MM.1S (cell line): ENCODE measurements around the gene KIAA1755.
"Not testable (repeated sequence)": the region's sequence is repeated elsewhere in the genome, so short reads cannot be mapped to it uniquely, and the experiment has no call there.

Experiments
- DNase-seq: peaks from one replicate; pipeline ENCODE4 v3.0.0-alpha.2; 2015
- H2AFZ ChIP-seq: fragments of 300-600 bp; sonication (generic); 2 replicates; pipeline ENCODE4 v1.6.0; 2016; ENCODE audit warnings: antibody characterized with exemption, low read length
- H3F3A ChIP-seq: fragments of 300-600 bp; sonication (generic); 2 replicates; pipeline ENCODE4 v1.6.1; 2016; ENCODE audit warnings: mild to moderate bottlenecking, antibody characterized with exemption, low read length, moderate library complexity, mixed read lengths; ENCODE audit not compliant: insufficient read depth
- H3K27ac ChIP-seq: fragments of 300-600 bp; sonication (generic); 2 replicates; pipeline ENCODE4 v1.5.1; 2016; ENCODE audit warnings: mild to moderate bottlenecking, low read length
- H3K27me3 ChIP-seq: fragments of 300-600 bp; sonication (generic); replicated peaks from 2 replicates; pipeline ENCODE4 v1.6.0; 2016; ENCODE audit warnings: low read length; ENCODE audit not compliant: insufficient read depth
- H3K36me3 ChIP-seq: fragments of 300-600 bp; sonication (generic); replicated peaks from 2 replicates; pipeline ENCODE4 v1.6.1; 2016; ENCODE audit warnings: mild to moderate bottlenecking, low read length, mixed read lengths; ENCODE audit not compliant: insufficient read depth
- H3K4me1 ChIP-seq: fragments of 300-600 bp; sonication (generic); 2 replicates; pipeline ENCODE4 v1.6.1; 2016; ENCODE audit warnings: low read length, mixed read lengths
- H3K4me2 ChIP-seq: fragments of 300-600 bp; sonication (generic); 2 replicates; pipeline ENCODE4 v1.6.0; 2016; ENCODE audit warnings: low read depth, low read length
- H3K4me3 ChIP-seq: fragments of 300-600 bp; sonication (generic); 2 replicates; pipeline ENCODE4 v1.5.1; 2016; ENCODE audit warnings: low read length, mixed read lengths
- H3K79me2 ChIP-seq: fragments of 300-600 bp; sonication (generic); 2 replicates; pipeline ENCODE4 v1.6.1; 2016; ENCODE audit warnings: mixed run types, low read length, mixed read lengths
- H3K9ac ChIP-seq: fragments of 300-600 bp; sonication (generic); 2 replicates; pipeline ENCODE4 v1.6.1; 2016; ENCODE audit warnings: low read length, mixed read lengths
- H3K9me2 ChIP-seq: fragments of 300-600 bp; sonication (generic); replicated peaks from 2 replicates; pipeline ENCODE4 v1.6.1; 2016; ENCODE audit warnings: mild to moderate bottlenecking, low read length, mixed read lengths; ENCODE audit not compliant: insufficient read depth
- H3K9me3 ChIP-seq: fragments of 300-600 bp; sonication (generic); replicated peaks from 2 replicates; pipeline ENCODE4 v1.6.1; 2016; ENCODE audit warnings: mild to moderate bottlenecking, low read length, mixed read lengths; ENCODE audit not compliant: insufficient read depth
- H4K20me1 ChIP-seq: fragments of 300-600 bp; sonication (generic); 2 replicates; pipeline ENCODE4 v1.6.1; 2016; ENCODE audit warnings: mild to moderate bottlenecking, low read length, moderate library complexity, mixed read lengths; ENCODE audit not compliant: insufficient read depth
- CTCF ChIP-seq: fragments of 300-600 bp; sonication (generic); IDR thresholded peaks from 2 replicates; pipeline ENCODE4 v1.5.1; 2016; ENCODE audit warnings: antibody characterized with exemption, low read length, mixed read lengths
- EZH2 ChIP-seq: fragments of 300-600 bp; sonication (generic); optimal IDR thresholded peaks from 2 replicates; pipeline ENCODE3; 2017; ENCODE audit warnings: low read depth, mild to moderate bottlenecking, antibody characterized with exemption, low read length, mixed read lengths
- EZH2phosphoT487 ChIP-seq: fragments of 300-600 bp; sonication (generic); IDR thresholded peaks from 2 replicates; pipeline ENCODE4 v1.6.1; 2018; ENCODE audit warnings: antibody characterized with exemption, low read length

KIAA1755 gene

GRCh38 chr20:38255393-38255792 is 5.1 kb downstream of the KIAA1755 start:
- DNase-seq, result no peak

GRCh38 chr20:38254621-38255020 is 5.9 kb downstream of the KIAA1755 start:
- H3K4me3 ChIP-seq, H3K9me2 ChIP-seq, H3K4me1 ChIP-seq, H3K4me2 ChIP-seq, DNase-seq, H3K27ac ChIP-seq, H2AFZ ChIP-seq, H3K79me2 ChIP-seq, H3K27me3 ChIP-seq, H3K9ac ChIP-seq, H3K36me3 ChIP-seq, H3K9me3 ChIP-seq, H4K20me1 ChIP-seq, H3F3A ChIP-seq: not testable (repeated sequence)

More at GRCh38 chr20:38255393-38255792, 5.1 kb downstream of the KIAA1755 start:
- Histone ChIP-seq H3K27me3 (no peaks in the 10 kb centered on the region), H3K79me2 (no peaks in the 10 kb centered on the region), H3K27ac (no peak overlapping the region), H2AFZ (no peak overlapping the region), H4K20me1 (no peaks in the 10 kb centered on the region), H3K9me2 (no peaks in the 10 kb centered on the region), H3K36me3 (no peaks in the 10 kb centered on the region), H3K9me3 (no peaks in the 10 kb centered on the region), H3F3A (no peaks in the 10 kb centered on the region), H3K4me3 (no peak overlapping the region), H3K9ac (no peak overlapping the region), H3K4me2 (no peak overlapping the region), H3K4me1 (no peaks in the 10 kb centered on the region)
- TF ChIP-seq EZH2 (no peak), EZH2phosphoT487 (no peak), CTCF (no peak)

- Histone ChIP-seq H3K4me1 (no peaks in the 10 kb centered on the region), H3K27ac (no peak overlapping the region), H3K9ac (no peak overlapping the region), H3K9me2 (no peaks in the 10 kb centered on the region), H3K4me2 (no peak overlapping the region), H3F3A (no peaks in the 10 kb centered on the region), H3K36me3 (no peaks in the 10 kb centered on the region), H2AFZ (no peak overlapping the region), H3K27me3 (no peaks in the 10 kb centered on the region), H3K79me2 (no peaks in the 10 kb centered on the region), H3K9me3 (no peaks in the 10 kb centered on the region), H4K20me1 (no peaks in the 10 kb centered on the region), H3K4me3 (no peak overlapping the region)
- no peak for DNase-seq
- TF ChIP-seq EZH2 (no peak), EZH2phosphoT487 (no peak), CTCF (no peak)
Observed at GRCh38 chr20:38253571-38253970, 7.0 kb downstream of the KIAA1755 start.

- Histone ChIP-seq H3K4me2 (no peak overlapping the region), H3K27ac (no peak overlapping the region), H3K36me3 (no peaks in the 10 kb centered on the region), H3K9ac (no peak overlapping the region), H3K79me2 (no peaks in the 10 kb centered on the region), H4K20me1 (no peaks in the 10 kb centered on the region), H3K4me1 (no peaks in the 10 kb centered on the region), H3K9me2 (no peaks in the 10 kb centered on the region), H3K27me3 (no peaks in the 10 kb centered on the region), H3K9me3 (no peaks in the 10 kb centered on the region), H3K4me3 (no peak overlapping the region), H2AFZ (no peak overlapping the region), H3F3A (no peaks in the 10 kb centered on the region)
- no peak for DNase-seq
- TF ChIP-seq CTCF, result no peak
- no peak for TF ChIP-seq EZH2
- TF ChIP-seq EZH2phosphoT487, result no peak
Observed at GRCh38 chr20:38252292-38253288, 7.9 kb downstream of the KIAA1755 start.

- not testable (repeated sequence) for H3K4me1 ChIP-seq
Observed at GRCh38 chr20:38251441-38251840, 9.1 kb downstream of the KIAA1755 start.

More at GRCh38 chr20:38251441-38251840, 9.1 kb downstream of the KIAA1755 start:
- H3K27me3 ChIP-seq, H3K4me2 ChIP-seq, H3K36me3 ChIP-seq, H3F3A ChIP-seq, H3K9me2 ChIP-seq, H3K79me2 ChIP-seq, H2AFZ ChIP-seq, DNase-seq, H3K27ac ChIP-seq, H3K4me3 ChIP-seq, H4K20me1 ChIP-seq, H3K9me3 ChIP-seq, H3K9ac ChIP-seq: not testable (repeated sequence)
